Measurements from ENCODE around the gene FAM131A. TPM values are rescaled to one million over a fixed set of nuclear protein-coding genes. Genes with fewer than 3 reads are reported as not detected.

Gene FAM131A, protein sequence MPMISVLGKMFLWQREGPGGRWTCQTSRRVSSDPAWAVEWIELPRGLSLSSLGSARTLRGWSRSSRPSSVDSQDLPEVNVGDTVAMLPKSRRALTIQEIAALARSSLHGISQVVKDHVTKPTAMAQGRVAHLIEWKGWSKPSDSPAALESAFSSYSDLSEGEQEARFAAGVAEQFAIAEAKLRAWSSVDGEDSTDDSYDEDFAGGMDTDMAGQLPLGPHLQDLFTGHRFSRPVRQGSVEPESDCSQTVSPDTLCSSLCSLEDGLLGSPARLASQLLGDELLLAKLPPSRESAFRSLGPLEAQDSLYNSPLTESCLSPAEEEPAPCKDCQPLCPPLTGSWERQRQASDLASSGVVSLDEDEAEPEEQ
- total RNA-seq, result 21.9 and 34.2 TPM in 2 replicates

DNA sequence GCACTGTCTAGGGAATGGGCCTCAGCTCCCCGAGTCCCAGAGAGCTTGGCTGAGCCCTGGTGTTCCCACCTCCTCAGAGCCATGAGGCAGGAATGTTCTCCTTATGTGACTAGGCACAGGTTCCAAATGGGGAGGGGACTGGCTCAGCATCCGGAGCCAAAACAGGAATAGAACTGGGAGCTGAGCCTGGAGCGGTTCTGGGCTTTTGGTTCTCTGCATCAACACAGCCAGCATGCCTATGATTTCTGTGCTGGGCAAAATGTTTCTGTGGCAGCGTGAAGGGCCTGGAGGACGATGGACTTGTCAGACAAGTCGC, at the start of gene FAM131A:
FAM131A (plus strand) TSS at position 202 of the 316 bp plus-strand sequence; CDS start at position 233, 31 bp downstream.

DNA sequence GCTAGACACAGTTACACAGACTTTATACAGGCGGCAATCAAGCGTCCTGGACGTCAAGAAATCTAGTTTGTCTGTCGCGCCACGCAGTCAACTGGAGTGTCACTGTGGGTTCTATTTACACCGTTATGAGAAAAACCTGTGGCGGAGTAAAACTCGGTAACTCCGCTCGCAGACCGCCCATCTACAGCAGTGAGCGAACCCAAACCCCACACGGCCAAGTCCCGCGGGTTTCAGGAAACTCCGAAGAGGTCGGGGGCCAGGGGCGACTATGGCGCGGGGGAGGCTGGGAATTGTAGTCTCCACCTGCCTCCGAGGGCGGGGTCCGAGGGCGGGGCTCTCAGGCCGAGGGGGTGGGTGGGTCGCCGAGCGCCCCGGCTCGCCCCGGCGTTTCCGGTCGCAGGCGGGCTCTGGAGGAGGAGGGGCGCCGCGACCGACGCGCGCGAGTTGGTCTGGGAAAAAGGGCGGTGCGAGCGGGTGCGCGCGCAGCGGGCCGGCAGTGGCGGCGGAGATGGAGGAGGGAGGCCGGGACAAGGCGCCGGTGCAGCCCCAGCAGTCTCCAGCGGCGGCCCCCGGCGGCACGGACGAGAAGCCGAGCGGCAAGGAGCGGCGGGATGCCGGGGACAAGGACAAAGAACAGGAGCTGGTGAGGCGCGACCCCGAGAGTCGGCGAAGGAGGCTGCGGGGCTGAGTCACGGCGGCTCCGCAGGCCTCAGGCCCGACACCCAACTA, 38.5 kb upstream of the FAM131A start, which contains the start of gene PSMD2:
PSMD2 (plus strand) TSS at position 483 of the 729 bp plus-strand sequence; CDS start at position 509, 26 bp downstream.

DNA sequence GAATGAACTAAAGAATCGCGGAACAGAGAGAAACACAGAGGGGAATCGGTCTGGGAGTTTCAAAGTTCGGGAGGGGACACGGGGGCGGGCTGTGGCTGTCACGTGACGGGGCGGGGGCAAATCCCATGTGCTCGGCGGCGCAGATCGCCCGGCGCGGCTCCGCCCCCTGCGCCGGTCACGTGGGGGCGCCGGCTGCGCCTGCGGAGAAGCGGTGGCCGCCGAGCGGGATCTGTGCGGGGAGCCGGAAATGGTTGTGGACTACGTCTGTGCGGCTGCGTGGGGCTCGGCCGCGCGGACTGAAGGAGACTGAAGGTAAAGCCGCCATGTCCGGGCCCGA, 23.1 kb upstream of the FAM131A start, which contains the start of gene EIF4G1:
EIF4G1 (plus strand) TSS at position 244 of the 337 bp plus-strand sequence. CDS start 1,191 bp downstream, outside the sequence.

DNA sequence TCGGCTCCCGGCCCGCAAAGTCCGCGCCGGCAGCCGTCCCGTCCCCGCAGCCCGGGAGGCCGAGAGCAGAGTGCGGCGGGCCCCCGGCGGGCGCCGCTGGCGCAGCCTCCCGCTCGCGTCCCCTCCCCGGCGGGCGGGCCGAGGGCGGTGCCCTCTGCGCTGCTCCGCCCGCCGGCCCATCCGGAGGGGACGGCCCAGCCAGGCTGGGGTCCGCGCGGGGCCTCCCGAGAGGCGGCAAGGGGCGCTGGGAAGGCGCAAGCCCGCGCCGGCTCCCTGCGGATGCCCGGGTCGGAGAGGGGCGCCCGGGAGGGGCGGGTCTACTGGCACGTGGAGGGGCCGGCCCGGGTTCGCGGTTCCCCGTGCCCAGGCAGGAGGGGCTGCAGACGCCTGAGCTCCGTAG, 24.1 kb downstream of the FAM131A start, which contains the start of the genes CLCN2 and POLR2H:
CLCN2 (minus strand) TSS at position 74 of the 400 bp plus-strand sequence. CDS start 126 bp downstream, outside the sequence.
POLR2H (plus strand) TSS at position 179 of the 400 bp plus-strand sequence. CDS start 1,783 bp downstream, outside the sequence.

DNA sequence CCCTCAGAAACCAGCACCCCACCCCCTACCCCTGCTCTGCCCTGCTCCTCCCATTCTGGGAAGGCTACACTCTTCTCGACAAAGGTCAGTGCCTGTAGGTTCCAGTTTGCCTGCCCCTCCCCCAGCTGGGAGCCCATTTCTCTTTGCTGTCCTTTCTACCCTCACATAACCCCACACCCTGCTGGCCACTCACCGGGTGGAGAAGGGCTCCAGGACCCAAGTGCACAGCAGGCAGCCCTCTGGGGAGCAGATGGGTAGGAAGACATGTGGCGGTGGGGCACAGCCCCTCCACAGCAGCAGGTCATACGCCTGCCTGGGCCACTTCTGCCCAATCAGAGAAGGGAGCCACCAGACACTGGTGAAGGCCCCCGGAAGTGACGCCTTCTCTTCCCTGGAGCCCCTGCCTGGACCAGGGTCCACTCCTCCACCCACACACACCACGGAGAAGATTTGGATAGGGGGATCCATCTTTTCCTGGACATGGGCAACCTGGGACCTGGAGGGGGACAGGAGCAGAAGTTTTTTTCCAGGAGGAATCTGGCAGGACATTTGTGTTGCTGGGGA, 40.6 kb downstream of the FAM131A start, which contains the start of gene THPO:
THPO (minus strand) TSS at position 326 of the 564 bp plus-strand sequence. CDS start 1,948 bp downstream, outside the sequence.

DNA sequence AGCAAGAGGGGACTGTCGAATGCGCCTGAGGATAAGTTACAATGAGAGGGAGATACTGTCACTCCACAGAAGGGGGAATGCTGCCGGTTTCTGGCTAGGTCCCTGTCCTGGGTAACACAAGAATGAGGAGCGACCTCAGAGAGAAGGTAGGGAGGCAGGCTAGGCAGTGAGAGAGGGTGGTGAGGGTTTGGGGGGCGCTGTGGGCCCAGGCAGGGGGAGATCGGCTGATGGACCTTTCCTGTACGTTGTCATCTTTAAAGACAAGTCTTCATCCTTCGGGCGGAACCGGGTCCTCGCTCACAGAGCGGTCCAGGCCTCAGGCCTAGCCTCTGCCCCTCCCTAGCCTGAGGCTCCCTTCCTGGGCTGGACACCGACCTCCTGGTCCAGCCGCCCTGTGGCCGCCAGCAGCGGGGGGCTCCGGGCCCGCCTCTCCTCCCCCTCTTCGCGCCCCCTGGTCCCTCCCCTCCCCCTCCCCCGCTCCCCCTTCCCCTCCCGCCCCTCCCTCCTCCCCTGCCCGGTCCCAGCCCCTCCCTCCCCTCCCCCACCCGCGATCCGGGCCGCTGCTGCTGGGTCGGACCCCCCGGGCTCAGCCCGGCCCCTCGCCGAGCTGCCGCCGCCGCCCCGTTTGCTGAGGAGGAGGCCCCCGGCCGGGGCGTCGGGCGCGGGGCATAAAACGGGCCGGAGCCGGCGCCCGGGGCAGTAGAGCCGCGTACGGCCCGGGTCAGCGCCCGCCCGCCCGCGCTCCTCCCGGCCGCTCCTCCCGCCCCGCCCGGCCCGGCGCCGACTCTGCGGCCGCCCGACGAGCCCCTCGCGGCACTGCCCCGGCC, 42.2 kb downstream of the FAM131A start, which contains the start of gene CHRD:
CHRD (plus strand) TSS at position 697 of the 827 bp plus-strand sequence. CDS start 265 bp downstream, outside the sequence.

Other genes starting within 250 kb of the FAM131A start
- not detected in 2 replicates for gene HTR3E, start 240.5 kb upstream of the FAM131A start, total RNA-seq
- gene EIF2B5, start 202.2 kb upstream of the FAM131A start, total RNA-seq, result 19.9 and 20.4 TPM in 2 replicates
- gene DVL3, start 182.2 kb upstream of the FAM131A start, total RNA-seq, result 25.9 and 41.8 TPM in 2 replicates
- gene AP2M1, start 162.7 kb upstream of the FAM131A start, total RNA-seq, result 603 and 645 TPM in 2 replicates
- gene ABCF3, start 151.4 kb upstream of the FAM131A start, total RNA-seq, result 38.5 and 39.5 TPM in 2 replicates
- not detected in 2 replicates for gene VWA5B2, start 108.0 kb upstream of the FAM131A start, total RNA-seq
- gene ALG3, start 88.6 kb upstream of the FAM131A start, total RNA-seq, result 45.8 and 59.9 TPM in 2 replicates
- gene EEF1AKMT4, start 87.9 kb upstream of the FAM131A start, total RNA-seq, result 5.3 and 5.5 TPM in 2 replicates
- not detected in 2 replicates for gene CAMK2N2, start 76.0 kb upstream of the FAM131A start, total RNA-seq
- gene ECE2, start 61.6 kb upstream of the FAM131A start, total RNA-seq, result not detected in 2 replicates
- gene PSMD2, start 38.4 kb upstream of the FAM131A start, total RNA-seq, result 686 and 752 TPM in 2 replicates
- gene EIF4G1, start 23.0 kb upstream of the FAM131A start, total RNA-seq, result 414 and 466 TPM in 2 replicates
- 4.6 and 6.3 TPM in 2 replicates for gene CLCN2, start 24.0 kb downstream of the FAM131A start, total RNA-seq
- gene POLR2H, start 24.1 kb downstream of the FAM131A start, total RNA-seq, result 65.7 and 76.4 TPM in 2 replicates
- gene THPO, start 40.6 kb downstream of the FAM131A start, total RNA-seq, result not detected in 2 replicates
- 1.1 and 10.7 TPM in 2 replicates for gene CHRD, start 42.5 kb downstream of the FAM131A start, total RNA-seq
- 1.4 and 2.1 TPM in 2 replicates for gene EPHB3, start 224.2 kb downstream of the FAM131A start, total RNA-seq

Measured in myometrial cell (primary cell).